Peyer's patch (tissue), 4 donors: ENCODE measurements around the gene PCSK5.

Experiments used
- CTCF ChIP-seq, 6 experiments: fragments of 450-650 bp in 4 of 6; fragments of 200-600 bp in 2 of 6; sonication (generic) in 1 of 6; IDR thresholded peaks; one replicate each; pipeline ENCODE4 v1.5.1; 2017 to 2019; ENCODE audit warnings: antibody characterized with exemption in 6 of 6, mild to moderate bottlenecking in 3 of 6, moderate library complexity in 1 of 6
- POLR2A ChIP-seq, 2 donors: fragments of 450-650 bp; IDR thresholded peaks; one replicate each; pipeline ENCODE4 v1.5.1; 2017; ENCODE audit warnings: antibody characterized with exemption in 2 of 2, mild to moderate bottlenecking in 2 of 2, moderate library complexity in 2 of 2

DNA sequence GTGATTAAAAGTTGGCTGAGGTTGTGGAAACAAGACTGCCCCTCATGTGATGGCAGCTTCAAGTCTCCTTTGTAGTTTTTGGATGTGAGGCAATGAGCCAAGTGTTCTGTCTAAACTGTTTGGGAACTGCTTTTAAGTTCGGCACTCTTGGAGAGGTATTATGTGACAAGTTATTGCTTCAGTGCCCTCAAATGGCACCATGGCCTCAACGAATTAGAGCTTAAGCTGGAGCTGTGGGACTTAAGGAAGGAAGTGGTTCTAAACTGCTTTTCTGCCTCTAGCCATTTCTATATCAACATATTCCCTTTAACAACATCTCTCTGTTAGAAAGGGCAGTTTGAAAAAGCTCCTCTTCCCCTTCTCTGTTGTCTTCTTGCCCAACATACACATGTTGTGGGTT is 276.1 kb downstream of the PCSK5 start:
- TF ChIP-seq CTCF (IDR thresholded peaks at IDR 0.05) (no peak), POLR2A (IDR thresholded peaks at IDR 0.05) (no peak)
